HG03432 (cell line): ENCODE measurements around the gene SOX9.
A peak's percentile ranks its signal among the peaks of the same experiment; 100 is the strongest.
"Not testable (repeated sequence)": the region's sequence is repeated elsewhere in the genome, so short reads cannot be mapped to it uniquely, and the experiment has no call there.

Experiments
- ATAC-seq: cut with Tn5 transposase; IDR thresholded peaks from one replicate; pipeline ENCODE4 v1.9.1; 2021; ENCODE audit warnings: mild to moderate bottlenecking, moderate library complexity; ENCODE audit not compliant: unreplicated experiment

SOX9 gene

DNA sequence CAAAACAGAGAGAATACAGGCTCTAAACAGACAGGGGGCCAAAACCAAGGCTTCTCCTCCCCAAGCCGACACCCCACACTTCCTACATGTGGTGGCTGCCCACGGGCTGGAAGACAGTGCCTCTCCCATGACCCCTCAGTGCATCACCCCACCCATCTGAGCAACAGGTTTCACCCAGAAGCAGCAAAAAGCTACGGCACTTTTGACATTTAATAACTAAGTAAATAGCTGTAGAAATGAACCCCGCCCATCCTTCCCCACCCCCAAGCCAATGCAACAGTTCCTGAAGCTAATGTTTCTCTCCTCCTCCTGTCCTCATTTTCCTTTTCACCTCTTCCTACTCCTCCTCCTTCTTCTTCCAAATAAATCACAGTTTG is 9.9 kb upstream of the SOX9 start:
- ATAC-seq: no peak

DNA sequence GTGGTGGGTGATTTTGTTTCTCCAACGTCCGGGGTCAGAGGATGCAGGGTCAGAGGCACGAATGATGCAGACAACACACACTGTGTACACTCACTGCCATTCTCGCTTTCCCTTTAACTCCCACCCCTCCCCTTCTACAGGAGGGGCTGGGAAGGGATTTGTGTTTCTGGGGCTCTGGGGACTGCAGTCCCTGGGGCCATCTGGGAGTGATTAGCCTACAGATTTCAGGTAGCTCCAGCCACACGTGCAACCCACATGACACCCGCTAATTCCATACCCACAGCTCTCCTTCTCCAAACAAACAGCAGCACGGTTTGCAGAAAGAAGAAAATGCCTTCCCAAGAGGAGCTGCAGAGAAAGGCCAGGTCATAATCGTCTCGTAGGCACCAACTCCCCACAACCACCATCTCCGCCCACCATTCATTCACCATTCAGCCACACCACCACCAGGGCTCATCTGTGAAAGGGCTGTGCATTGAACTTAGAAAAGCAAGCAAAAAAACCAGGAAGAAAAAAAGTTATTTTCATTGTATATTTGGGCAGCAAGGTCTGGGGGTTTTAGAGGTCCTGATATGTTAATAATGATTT is 9.4 kb upstream of the SOX9 start:
- no peak for ATAC-seq

DNA sequence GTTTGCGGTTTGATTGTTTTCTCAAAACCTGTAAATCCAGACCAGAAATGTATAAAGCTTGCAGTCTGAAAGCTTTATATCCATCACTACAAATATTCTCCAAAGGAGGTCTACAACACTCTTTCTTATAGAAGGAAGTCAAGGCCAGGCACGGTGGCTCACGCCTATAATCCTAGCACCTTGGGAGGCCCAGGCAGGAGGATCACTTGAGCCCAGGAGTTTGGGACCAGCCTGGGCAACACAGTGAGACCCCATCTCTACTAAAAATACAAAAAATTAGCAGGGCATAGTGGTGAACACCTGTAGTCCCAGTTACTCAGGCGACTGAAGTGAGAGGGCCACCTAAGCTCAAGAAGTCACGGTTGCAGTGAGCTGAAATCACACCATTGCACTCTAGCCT is 8.9 kb upstream of the SOX9 start:
- ATAC-seq: not testable (repeated sequence)

DNA sequence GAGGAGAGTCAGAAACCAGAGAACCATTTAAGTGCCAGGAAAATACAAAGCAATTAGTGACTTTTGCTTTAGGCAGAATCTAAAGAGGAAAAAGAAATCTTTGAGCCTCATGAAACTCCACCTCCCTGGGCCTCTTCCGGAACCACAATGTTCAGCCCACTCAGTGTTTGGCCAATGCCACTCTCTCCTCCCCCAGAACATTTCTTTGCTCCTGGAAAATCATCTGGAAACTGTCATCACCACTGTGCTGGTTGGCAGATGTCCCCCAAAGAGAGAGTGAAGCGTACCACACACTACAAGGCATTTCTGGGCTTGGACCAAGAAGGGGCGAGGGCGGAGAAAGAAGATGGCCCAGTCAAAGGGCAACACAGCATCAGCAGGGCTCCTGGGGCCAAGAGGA is 7.1 kb upstream of the SOX9 start:
- no peak for ATAC-seq

DNA sequence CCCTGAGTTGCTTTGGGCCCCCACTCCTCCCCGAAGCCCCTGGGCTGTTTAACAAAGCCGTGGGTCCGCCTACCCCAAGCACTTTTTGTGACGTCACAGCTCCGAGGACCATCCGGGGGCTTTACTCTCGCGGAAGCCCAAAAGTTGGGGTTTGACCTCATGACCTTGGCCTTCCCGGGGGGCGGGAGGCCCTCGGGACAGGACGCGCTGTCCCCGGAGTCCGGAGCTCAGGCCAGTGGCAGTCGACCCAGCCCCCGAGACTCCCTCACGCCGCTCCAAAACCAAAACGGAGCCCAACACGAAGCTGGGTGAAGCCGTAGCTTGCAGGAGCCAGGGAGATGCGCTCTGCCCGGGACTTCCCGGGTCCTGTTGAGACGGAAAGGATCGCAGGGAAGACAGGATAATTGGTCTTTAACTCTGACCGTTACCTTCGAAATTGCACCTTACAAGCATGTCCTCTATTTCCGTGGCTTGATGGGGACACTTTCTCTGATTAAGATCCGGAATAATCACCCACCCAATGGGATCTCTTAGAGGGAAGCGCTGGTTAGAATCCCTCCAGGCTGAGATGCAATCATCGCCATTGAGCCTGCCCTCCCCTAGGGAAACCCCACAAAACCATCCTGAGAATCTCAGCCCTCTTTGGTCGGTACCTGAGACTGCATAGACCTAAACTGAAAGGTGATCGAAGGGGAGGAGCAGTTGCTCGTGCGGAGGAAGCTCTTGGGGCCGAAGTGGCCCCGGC is 4.9 kb upstream of the SOX9 start:
- no peak for ATAC-seq

DNA sequence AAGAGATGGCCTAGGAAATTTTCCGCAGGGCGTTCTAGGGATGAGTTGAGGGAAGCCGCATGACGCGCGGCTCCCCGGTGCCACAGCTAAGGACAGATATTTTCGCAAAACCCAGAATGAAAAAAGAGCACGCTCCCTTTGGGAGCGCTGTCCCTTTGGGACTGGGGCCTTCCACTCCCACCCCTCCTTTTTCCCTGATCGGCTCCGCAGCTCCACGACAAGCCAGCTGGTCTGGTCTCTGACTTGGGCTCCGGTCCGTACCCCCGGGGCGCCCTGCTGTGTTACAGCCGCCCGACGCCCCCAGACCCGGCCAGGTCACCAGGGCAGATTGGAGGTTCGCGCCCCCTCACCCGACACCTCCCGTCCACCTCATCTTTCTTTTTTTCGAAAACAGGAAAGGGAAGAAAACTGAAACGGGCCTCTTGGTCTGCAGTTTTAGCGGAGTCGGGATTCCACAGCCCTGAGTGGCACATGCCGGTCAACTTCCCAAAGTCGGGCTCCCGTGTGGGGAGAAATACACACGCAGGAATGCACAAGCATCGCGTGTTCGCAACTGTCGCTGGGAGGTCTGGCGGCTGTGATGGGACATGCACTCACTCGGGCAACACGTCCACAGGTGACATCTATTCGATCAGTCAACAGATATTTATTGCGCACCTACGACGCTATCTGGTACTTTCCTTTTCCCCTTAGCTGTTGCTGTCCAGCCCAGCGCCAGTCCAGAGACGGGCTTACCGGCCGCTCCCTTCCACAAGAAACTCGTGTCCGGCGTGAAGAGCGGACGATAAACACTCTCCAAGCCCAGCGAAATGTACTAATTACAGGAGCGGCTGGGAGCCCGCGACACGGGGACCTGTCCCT is 3.9 kb upstream of the SOX9 start:
- ATAC-seq: no peak

DNA sequence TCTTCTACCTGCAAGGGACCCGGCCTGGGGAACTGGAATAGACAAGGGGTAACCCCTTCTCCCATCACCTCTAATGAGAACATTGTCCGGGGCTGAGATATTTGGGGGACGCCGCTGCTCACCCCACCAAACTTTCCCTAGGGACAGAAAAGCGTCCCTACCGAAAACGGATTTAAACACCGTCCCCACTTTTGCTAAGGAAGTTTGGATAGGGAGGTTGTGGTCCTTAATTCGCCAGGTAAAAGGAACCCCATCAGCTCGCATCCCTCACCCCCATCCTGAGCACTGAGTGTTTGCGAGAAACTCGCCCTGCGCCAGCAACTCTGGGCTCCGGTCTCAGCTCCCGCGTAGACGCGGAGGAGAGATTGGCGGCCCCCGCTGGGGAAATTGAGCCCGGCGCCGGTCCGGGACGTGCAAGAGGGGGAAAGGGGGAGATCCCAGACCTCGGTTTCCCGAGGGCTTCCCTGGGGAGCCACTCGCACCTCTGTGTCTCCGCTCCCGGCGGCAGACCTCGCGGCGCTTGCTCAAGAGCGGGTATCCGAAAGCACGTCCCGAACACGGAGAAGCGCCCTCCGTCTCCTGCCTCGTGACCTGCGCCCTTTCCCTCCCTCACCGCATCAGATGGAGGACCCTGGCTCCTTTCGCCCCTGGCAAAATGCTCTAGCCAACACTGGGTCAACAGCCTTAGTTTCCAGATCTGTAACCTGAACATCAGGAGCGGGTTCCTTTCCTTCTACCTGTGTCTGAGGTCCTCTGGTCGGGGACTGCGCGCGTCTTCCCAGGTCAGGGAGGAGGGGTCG is 3.1 kb upstream of the SOX9 start:
- no peak for ATAC-seq

DNA sequence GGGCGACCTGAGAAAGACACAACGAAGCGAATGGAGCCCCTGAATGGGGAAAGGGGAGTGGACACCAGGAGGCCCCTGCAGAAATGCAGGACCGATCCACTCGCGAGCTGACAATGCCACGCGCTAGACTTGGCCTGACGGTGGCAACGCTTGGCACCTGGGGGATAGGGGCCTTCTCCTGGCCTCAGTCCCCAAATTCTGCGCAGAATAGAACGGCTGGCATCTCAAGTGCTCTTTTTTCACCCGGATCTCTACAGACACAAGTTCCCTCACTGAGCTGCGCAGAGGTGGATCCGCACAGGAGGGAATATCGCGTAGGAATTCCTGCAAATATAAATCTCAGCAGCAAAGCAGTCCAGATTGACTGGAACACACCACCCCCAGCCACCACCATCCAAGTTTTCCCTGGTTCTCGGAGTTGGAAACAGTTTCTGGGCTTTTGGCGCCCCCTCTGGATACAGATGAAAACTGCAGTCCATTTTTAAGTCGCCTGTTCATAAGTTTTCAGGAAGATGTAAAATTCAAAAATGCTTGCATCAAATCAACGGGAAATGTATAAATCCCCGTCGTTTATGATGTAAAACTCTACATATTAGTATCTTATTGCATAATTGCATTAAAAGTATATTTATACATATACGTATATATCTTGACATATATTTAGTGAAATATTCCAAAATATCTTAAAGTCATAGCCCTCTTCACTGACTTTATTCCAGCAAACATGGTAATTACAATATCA is 2.3 kb upstream of the SOX9 start:
- ATAC-seq: no peak

DNA sequence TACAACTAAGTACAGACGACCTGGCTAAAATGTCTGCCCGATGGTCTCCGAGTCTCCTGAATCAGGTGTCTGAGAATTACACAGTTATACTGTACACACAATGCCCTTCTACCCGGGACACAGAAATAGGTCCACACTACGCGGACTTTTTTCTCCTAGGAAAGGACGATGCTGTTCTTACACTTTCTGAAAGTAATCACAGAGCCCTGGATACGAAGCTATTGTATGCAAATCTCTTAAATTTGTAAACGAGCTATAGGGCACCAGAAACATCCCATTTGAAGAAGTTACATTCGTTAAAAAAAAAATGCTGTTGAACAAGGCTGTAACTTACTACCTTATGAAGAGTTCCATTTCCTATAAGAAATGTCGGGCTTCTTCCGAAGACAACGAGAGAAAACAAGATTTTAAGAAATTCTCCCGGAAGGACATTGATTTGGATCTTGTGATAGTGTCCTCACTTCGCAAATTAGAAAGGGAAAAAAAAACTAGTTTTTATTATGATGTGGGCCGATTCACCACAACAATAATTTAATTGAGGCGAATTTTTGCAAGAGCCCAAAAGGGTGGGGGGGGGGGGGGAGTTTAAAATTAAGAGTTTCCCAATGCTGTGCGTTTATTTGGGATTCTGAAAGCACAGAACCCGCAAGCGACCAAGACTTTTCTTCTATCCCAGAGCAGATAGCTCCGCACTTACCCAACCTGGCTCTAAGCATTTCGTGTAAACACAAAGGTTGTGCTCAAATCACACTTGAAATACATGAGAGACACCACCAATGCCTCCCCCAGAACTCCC is 1.5 kb upstream of the SOX9 start:
- ATAC-seq: no peak

DNA sequence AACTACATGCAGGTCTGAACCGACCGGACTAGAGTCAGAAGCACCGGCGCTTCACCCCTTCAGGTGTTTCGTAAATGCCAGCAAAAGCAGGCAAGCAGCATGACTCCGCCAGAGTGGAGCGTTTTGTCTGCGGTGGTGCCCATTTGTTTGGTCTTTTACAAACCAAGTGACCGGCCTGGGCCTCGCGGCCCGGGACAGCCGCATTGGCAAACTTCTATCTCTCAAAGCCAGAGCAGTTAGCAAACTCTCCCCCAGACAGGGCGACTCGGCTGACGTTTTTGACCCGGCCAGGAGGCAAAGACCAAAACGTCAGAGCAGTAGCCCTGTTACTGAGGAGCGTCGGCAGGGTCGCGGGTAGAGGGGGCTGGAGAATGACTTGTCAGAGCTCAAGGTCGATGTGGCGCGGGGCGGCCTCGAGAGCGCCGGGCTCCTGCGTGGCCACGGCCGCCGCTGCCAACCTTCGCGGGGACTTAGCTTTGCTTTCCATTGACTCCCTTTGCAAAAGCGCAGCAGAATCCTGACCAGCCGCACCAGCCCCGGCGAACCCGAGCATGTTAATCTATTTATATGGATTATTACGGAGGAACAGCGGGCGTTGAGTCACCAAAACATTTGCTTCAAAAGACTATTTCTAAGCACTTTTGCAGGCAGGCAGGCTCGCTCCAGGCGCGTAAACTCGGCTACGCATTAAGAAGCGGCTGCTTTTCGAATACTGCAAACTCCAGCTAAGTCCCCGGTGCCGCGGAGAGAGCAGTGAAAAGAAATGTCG is 763 bp upstream of the SOX9 start:
- ATAC-seq: peak; percentile 6

DNA sequence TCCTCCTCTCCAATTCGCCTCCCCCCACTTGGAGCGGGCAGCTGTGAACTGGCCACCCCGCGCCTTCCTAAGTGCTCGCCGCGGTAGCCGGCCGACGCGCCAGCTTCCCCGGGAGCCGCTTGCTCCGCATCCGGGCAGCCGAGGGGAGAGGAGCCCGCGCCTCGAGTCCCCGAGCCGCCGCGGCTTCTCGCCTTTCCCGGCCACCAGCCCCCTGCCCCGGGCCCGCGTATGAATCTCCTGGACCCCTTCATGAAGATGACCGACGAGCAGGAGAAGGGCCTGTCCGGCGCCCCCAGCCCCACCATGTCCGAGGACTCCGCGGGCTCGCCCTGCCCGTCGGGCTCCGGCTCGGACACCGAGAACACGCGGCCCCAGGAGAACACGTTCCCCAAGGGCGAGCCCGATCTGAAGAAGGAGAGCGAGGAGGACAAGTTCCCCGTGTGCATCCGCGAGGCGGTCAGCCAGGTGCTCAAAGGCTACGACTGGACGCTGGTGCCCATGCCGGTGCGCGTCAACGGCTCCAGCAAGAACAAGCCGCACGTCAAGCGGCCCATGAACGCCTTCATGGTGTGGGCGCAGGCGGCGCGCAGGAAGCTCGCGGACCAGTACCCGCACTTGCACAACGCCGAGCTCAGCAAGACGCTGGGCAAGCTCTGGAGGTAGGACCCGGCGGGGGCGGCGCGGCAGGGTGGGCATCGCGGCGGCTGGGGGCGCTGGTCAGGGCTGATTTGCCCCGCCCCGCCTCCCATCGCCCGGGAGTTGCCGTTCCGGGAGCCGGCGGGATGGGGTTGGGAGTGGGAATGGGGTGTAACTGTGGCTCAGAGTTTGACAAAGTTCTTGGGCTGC is 567 bp downstream of the SOX9 start:
- ATAC-seq: peak; percentile 26

DNA sequence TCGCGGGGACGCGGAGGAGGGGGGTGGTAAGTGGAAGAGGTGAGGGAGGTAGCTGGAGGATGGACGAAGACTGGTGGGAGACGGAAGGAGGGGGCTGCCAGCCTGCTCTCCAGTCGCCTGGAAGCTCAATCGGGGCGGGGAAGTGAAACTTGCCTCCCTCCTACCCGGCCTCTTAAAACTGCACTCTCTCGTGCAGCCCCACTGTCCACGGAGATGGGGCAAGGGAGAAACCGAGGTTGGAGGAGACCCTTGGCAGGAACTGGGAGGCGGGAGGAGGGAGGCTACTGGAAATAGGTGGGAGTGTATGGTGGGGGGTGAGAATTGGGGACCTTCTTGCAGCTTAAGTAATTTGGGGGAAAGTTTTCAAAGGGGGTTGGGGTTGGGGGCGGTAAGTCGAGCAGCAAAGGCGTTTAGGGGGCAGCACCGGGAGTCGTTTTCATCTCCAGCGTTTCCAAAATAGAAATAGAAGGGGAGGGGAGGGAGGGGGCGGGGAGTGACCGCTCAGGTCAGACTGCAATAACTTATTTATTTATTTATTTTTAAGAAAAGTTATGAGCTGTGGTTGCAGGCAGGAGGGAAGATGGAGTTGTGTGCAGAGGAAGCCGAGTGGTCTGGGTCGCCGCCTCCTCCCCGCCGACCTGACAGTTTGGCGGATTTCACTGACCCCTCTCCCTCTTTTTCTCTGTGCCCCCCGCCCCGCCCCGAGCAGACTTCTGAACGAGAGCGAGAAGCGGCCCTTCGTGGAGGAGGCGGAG is 1.4 kb downstream of the SOX9 start:
- ATAC-seq: peak; percentile 2

DNA sequence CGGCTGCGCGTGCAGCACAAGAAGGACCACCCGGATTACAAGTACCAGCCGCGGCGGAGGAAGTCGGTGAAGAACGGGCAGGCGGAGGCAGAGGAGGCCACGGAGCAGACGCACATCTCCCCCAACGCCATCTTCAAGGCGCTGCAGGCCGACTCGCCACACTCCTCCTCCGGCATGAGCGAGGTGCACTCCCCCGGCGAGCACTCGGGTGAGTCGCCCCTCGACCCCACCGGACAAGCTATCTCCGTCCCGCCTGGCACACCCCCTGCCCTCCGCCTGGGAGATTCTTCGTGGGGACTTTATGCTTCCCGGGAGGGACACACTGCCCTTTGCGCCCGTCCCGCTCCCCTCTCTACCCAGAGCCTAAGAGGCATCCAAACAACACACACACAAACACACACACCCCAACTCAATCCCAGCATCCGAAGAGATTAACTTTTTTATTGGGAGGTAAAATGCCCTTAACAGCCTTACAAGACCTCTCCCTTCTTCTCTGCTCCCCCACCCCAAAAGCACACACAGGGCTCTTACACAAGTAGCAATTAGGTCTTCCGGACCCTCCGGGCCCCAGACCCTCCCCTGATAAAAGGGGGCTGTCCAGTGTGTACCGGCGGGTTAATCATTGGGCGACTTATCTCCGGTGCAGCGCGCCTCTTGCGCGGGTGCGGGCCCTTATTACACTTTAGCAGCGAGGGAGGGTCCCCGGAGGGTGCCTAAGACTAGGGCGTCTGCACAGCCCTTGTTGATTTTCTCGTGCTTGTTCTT is 2.1 kb downstream of the SOX9 start:
- ATAC-seq: no peak

DNA sequence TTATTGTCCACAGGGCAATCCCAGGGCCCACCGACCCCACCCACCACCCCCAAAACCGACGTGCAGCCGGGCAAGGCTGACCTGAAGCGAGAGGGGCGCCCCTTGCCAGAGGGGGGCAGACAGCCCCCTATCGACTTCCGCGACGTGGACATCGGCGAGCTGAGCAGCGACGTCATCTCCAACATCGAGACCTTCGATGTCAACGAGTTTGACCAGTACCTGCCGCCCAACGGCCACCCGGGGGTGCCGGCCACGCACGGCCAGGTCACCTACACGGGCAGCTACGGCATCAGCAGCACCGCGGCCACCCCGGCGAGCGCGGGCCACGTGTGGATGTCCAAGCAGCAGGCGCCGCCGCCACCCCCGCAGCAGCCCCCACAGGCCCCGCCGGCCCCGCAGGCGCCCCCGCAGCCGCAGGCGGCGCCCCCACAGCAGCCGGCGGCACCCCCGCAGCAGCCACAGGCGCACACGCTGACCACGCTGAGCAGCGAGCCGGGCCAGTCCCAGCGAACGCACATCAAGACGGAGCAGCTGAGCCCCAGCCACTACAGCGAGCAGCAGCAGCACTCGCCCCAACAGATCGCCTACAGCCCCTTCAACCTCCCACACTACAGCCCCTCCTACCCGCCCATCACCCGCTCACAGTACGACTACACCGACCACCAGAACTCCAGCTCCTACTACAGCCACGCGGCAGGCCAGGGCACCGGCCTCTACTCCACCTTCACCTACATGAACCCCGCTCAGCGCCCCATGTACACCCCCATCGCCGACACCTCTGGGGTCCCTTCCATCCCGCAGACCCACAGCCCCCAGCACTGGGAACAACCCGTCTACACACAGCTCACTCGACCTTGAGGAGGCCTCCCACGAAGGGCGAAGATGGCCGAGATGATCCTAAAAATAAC is 3.0 kb downstream of the SOX9 start:
- no peak for ATAC-seq

DNA sequence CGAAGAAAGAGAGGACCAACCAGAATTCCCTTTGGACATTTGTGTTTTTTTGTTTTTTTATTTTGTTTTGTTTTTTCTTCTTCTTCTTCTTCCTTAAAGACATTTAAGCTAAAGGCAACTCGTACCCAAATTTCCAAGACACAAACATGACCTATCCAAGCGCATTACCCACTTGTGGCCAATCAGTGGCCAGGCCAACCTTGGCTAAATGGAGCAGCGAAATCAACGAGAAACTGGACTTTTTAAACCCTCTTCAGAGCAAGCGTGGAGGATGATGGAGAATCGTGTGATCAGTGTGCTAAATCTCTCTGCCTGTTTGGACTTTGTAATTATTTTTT is 3.6 kb downstream of the SOX9 start:
- no peak for ATAC-seq

DNA sequence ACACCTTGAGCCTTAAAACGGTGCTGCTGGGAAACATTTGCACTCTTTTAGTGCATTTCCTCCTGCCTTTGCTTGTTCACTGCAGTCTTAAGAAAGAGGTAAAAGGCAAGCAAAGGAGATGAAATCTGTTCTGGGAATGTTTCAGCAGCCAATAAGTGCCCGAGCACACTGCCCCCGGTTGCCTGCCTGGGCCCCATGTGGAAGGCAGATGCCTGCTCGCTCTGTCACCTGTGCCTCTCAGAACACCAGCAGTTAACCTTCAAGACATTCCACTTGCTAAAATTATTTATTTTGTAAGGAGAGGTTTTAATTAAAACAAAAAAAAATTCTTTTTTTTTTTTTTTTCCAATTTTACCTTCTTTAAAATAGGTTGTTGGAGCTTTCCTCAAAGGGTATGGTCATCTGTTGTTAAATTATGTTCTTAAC is 4.4 kb downstream of the SOX9 start:
- ATAC-seq: no peak
